ENCODE measurements around the gene GAL3ST1.
"Not testable (repeated sequence)": the region's sequence is repeated elsewhere in the genome, so short reads cannot be mapped to it uniquely, and the experiment has no call there.

DNA sequence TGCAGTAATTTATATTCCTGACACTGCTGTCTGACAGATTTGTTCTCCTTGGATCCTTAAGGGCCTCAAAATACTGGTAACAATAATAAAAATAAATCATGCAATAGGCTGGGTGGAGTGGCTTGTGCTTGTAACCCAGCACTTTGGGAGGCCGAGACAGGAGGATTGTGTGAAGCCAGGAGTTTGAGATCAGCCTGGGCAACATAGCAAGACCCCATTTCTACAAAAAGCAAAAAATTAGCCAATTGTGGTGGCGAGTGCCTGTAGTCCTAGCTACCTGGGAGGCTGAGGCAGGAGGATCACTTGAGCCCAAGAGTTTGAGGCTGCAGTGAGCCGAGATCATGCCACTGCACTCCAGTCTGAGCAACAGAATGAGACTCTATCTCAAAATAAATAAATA, 22.7 kb downstream of the GAL3ST1 start:
- TF ChIP-seq YY1 (IDR thresholded peaks at IDR 0.05); CTCF (IDR thresholded peaks at IDR 0.05; ENCODE audit: low read depth, low read length, missing input control): not testable (repeated sequence)

Data from liver (tissue), 2 donors.